HCT116 (cell line): ENCODE results near the gene ZNF26. TPM values are rescaled to one million over a fixed set of nuclear protein-coding genes. Genes with fewer than 3 reads are reported as not detected.
"Not testable (repeated sequence)": the region's sequence is repeated elsewhere in the genome, so short reads cannot be mapped to it uniquely, and the experiment has no call there.

Experiments used
- ATAC-seq: fragments of 200-7000 bp; cut with Tn5 transposase; 2 replicates; pipeline ENCODE4 v1.9.1; 2020; ENCODE audit warnings: mild to moderate bottlenecking, moderate library complexity
- BruUV-seq: library from RNA; stranded (reverse); fragments of 400-500 nt; replicated peaks from 2 replicates; lab custom pipeline; 2021; lab: Mats Ljungman, UMichigan
- CTCF ChIA-PET: fragments of 300-600 bp; sonication (Branson Sonifier 250); formaldehyde crosslinking; loops from one replicate; lab custom pipeline; 2021; ENCODE audit warnings: antibody characterized with exemption; lab: Charles Lee
- POLR2A ChIA-PET: fragments of 300-600, 350-600 bp; sonication (Branson Sonifier 250); formaldehyde crosslinking; loops from one replicate; lab custom pipeline; 2021; ENCODE audit warnings: antibody characterized with exemption; lab: Charles Lee
- RAD21 ChIA-PET, 2 experiments: fragments of 300-600 bp; sonication (Branson Sonifier 250); formaldehyde crosslinking; loops; one replicate each; lab custom pipeline; 2023; ENCODE audit warnings: low total read pairs in 2 of 2; ENCODE audit not compliant: uncharacterized antibody in 2 of 2, unreplicated experiment in 2 of 2, low non-redundant PET in 1 of 2; lab: Charles Lee
- DNase-seq: peaks from one replicate; pipeline ENCODE4 v3.0.0-alpha.2; 2010; ENCODE audit warnings: low read depth, low spot score
- H2AFZ ChIP-seq: fragments of 200-600 bp; shearing (Covaris generic), sonication (generic); 2 replicates; pipeline ENCODE4 v1.6.1; 2017; ENCODE audit warnings: low read depth, mixed run types, mixed read lengths, antibody characterized with exemption, low read length; ENCODE audit not compliant: poor library complexity, severe bottlenecking
- H3K27ac ChIP-seq: 2 replicates; pipeline ENCODE4 v1.5.1; 2012; ENCODE audit warnings: low read depth, low read length
- H3K27me3 ChIP-seq: fragments of 200-600 bp; sonication (generic); 2 replicates; pipeline ENCODE4 v1.6.1; 2016; ENCODE audit warnings: mixed run types, low read length, mixed read lengths; ENCODE audit not compliant: insufficient read depth
- H3K36me3 ChIP-seq, 2 experiments: fragments of 200-500 bp in 1 of 2; fragments of 200-600 bp in 1 of 2; sonication (Bioruptor generic) in 1 of 2; sonication (generic) in 1 of 2; 2 replicates each; pipeline versions ENCODE4 v1.5.1 to v1.6.1; 2014 to 2016; ENCODE audit warnings: low read length in 2 of 2, inconsistent platforms in 1 of 2, mixed read lengths in 1 of 2, mixed run types in 1 of 2; ENCODE audit not compliant: insufficient read depth in 2 of 2, control insufficient read depth in 1 of 2
- H3K4me1 ChIP-seq, 2 experiments: fragments of 200-600 bp in 1 of 2; sonication (generic) in 1 of 2; 2 replicates each; pipeline versions ENCODE4 v1.5.1 to v1.6.1; 2012 to 2017; ENCODE audit warnings: low read length in 2 of 2, inconsistent platforms in 1 of 2, mild to moderate bottlenecking in 1 of 2, mixed read lengths in 1 of 2, mixed run types in 1 of 2, moderate library complexity in 1 of 2; ENCODE audit not compliant: insufficient read depth in 2 of 2, control insufficient read depth in 1 of 2
- H3K4me2 ChIP-seq: fragments of 200-600 bp; sonication (generic); 2 replicates; pipeline ENCODE4 v1.6.1; 2017; ENCODE audit warnings: mixed run types, low read length, mixed read lengths
- H3K4me3 ChIP-seq, 2 experiments: fragments of 200-600 bp in 1 of 2; sonication (generic) in 1 of 2; replicated peaks in 1 of 2; 2 replicates each; pipeline ENCODE4 v1.5.1; 2011 to 2016; ENCODE audit warnings: low read length in 2 of 2, control low read depth in 1 of 2, low read depth in 1 of 2, mild to moderate bottlenecking in 1 of 2, mixed read lengths in 1 of 2, mixed run types in 1 of 2
- H3K79me2 ChIP-seq: fragments of 200-600 bp; sonication (generic); 2 replicates; pipeline ENCODE4 v1.6.1; 2017; ENCODE audit warnings: mild to moderate bottlenecking, mixed run types, low read length, moderate library complexity, mixed read lengths; ENCODE audit not compliant: insufficient read depth
- H3K9ac ChIP-seq: fragments of 200-600 bp; sonication (generic); 2 replicates; pipeline ENCODE4 v1.6.1; 2016; ENCODE audit warnings: low read length, mixed read lengths
- H3K9me2 ChIP-seq: fragments of 200-600 bp; sonication (generic), shearing (Covaris generic); 2 replicates; pipeline ENCODE4 v1.6.1; 2017; ENCODE audit warnings: mixed run types, mild to moderate bottlenecking, moderate library complexity; ENCODE audit not compliant: insufficient read depth
- H3K9me3 ChIP-seq, 2 experiments: fragments of 200-500 bp in 1 of 2; fragments of 200-600 bp in 1 of 2; sonication (Bioruptor generic) in 1 of 2; sonication (generic) in 1 of 2; 2 replicates each; pipeline ENCODE4 v1.6.1; 2014 to 2017; ENCODE audit warnings: low read length in 2 of 2, mixed read lengths in 2 of 2, inconsistent platforms in 1 of 2, low read depth in 1 of 2, mild to moderate bottlenecking in 1 of 2, mixed run types in 1 of 2, moderate library complexity in 1 of 2; ENCODE audit not compliant: control insufficient read depth in 1 of 2, insufficient read depth in 1 of 2
- H4K20me1 ChIP-seq: fragments of 200-600 bp; sonication (generic), shearing (Covaris generic); 2 replicates; pipeline ENCODE4 v1.6.1; 2017; ENCODE audit warnings: mixed run types, mild to moderate bottlenecking, moderate library complexity; ENCODE audit not compliant: insufficient read depth
- CBX3 ChIP-seq: IDR thresholded peaks from 2 replicates; pipeline ENCODE4 v1.6.1; 2012; ENCODE audit warnings: low read depth
- EGR1 ChIP-seq: IDR thresholded peaks from 2 replicates; pipeline ENCODE4 v1.6.1; 2012; ENCODE audit warnings: low read depth
- ELF1 ChIP-seq: IDR thresholded peaks from 2 replicates; pipeline ENCODE4 v1.6.1; 2012; ENCODE audit warnings: low read depth, borderline replicate concordance
- EZH2 ChIP-seq: fragments of 200-600 bp; sonication (generic); IDR thresholded peaks from 2 replicates; pipeline ENCODE4 v1.6.1; 2017; ENCODE audit warnings: antibody characterized with exemption, mixed run types
- EZH2phosphoT487 ChIP-seq: fragments of 200-600 bp; IDR thresholded peaks from 2 replicates; pipeline ENCODE4 v1.6.1; 2018; ENCODE audit warnings: antibody characterized with exemption, borderline replicate concordance
- SIN3A ChIP-seq: IDR thresholded peaks from 2 replicates; pipeline ENCODE4 v1.6.1; 2012; ENCODE audit warnings: low read depth
- SRF ChIP-seq: IDR thresholded peaks from 2 replicates; pipeline ENCODE4 v1.6.1; 2012; ENCODE audit warnings: low read depth
- YY1 ChIP-seq: IDR thresholded peaks from 2 replicates; pipeline ENCODE4 v1.6.1; 2011; ENCODE audit warnings: low read length, low read depth, moderate library complexity, mild to moderate bottlenecking; ENCODE audit not compliant: insufficient replicate concordance; ENCODE audit errors: extremely low read depth
- intact Hi-C: fragments of 100-400 bp; cut with micrococcal nuclease; formaldehyde crosslinking; loops from 2 replicates; pipeline ENCODE4 v1.10.0; 2022
- total RNA-seq: library from RNA; stranded (reverse); gene quantifications from one replicate; pipeline ENCODE4 v1.2.1, GENCODE V29; 2021; ENCODE audit not compliant: unreplicated experiment
- TF ChIP-seq, protein P1 (sequence below): IDR thresholded peaks from 2 replicates; pipeline ENCODE4 v1.6.1; 2011; ENCODE audit warnings: mild to moderate bottlenecking, low read length, moderate library complexity; ENCODE audit not compliant: insufficient replicate concordance; ENCODE audit errors: extremely low read depth

The ZNF26 gene
- total RNA-seq, 1 experiment from 2014 or later = 4.4 TPM

DNA sequence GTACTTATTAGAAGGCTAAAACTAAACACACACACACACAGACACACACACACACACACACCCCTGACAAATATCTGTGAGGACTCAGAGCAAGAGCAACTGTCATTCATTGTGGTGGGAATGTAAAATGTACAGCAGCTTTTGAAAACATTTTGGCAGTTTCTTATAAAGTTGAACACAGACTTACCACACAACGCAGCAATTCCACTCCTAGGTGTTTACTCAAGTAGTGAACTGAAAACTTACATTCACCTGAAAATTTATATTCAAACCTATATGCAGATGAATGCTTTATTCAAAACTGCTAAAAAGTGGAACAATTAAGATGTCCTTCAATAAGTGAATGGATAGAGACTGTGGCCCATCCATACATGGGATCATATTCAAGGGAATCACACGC is 48.7 kb upstream of the ZNF26 start:
- Histone ChIP-seq H3K27ac (no peak overlapping the region), H3K9me3 (peaks cover 4 to 18% of the 10 kb centered on the region in 2 experiments; a peak in 2 of 4 replicates), H4K20me1 (no peaks in the 10 kb centered on the region), H3K4me3 (no peak overlapping the region), H3K79me2 (no peaks in the 10 kb centered on the region), H2AFZ (no peak overlapping the region), H3K9ac (no peak overlapping the region), H3K4me1 (no peaks in the 10 kb centered on the region), H3K9me2 (no peaks in the 10 kb centered on the region), H3K27me3 (no peaks in the 10 kb centered on the region), H3K36me3 (no peaks in the 10 kb centered on the region), H3K4me2 (no peak overlapping the region)
- DNase-seq (no peak), ATAC-seq (no peak)
- no peak for TF ChIP-seq ELF1
- TF ChIP-seq EZH2phosphoT487 = no peak
- TF ChIP-seq SRF = no peak
- TF ChIP-seq, protein P1, sequence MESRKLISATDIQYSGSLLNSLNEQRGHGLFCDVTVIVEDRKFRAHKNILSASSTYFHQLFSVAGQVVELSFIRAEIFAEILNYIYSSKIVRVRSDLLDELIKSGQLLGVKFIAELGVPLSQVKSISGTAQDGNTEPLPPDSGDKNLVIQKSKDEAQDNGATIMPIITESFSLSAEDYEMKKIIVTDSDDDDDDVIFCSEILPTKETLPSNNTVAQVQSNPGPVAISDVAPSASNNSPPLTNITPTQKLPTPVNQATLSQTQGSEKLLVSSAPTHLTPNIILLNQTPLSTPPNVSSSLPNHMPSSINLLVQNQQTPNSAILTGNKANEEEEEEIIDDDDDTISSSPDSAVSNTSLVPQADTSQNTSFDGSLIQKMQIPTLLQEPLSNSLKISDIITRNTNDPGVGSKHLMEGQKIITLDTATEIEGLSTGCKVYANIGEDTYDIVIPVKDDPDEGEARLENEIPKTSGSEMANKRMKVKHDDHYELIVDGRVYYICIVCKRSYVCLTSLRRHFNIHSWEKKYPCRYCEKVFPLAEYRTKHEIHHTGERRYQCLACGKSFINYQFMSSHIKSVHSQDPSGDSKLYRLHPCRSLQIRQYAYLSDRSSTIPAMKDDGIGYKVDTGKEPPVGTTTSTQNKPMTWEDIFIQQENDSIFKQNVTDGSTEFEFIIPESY = no peak
- TF ChIP-seq YY1 = no peak
- no peak for TF ChIP-seq SIN3A
- no peak for TF ChIP-seq CBX3
- no peak for TF ChIP-seq EGR1
- no peak for TF ChIP-seq EZH2
- ChIA-PET POLR2A (no interaction called here), RAD21 (no interaction called here), CTCF (no interaction called here)
- no TSS peak for BruUV-seq
- intact Hi-C loops = no loop called here

DNA sequence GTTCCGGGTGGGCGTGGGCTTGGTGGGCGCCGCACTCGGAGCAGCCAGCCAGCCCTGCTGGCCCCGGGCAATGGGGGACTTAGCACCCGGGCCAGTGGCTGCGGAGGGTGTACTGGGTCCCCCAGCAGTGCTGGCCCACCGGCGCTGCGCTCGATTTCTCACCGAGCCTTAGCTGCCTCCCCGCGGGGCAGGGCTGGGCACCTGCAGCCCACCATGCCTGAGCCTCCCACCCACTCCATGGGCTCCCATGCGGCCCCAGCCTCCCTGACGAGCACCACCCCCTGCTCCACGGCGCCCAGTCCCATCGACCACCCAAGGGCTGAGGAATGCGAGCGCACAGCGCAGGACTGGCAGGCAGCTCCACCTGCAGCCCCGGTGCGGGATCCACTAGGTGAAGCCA is 47.4 kb upstream of the ZNF26 start:
- H3K36me3 ChIP-seq, H3K9ac ChIP-seq, DNase-seq, H3K9me2 ChIP-seq, H3K4me3 ChIP-seq, H3K4me1 ChIP-seq, H3K4me2 ChIP-seq, BruUV-seq, H3K27me3 ChIP-seq, POLR2A ChIA-PET, intact Hi-C loops, H2AFZ ChIP-seq, RAD21 ChIA-PET, H3K27ac ChIP-seq, H4K20me1 ChIP-seq, CTCF ChIA-PET, H3K79me2 ChIP-seq, ATAC-seq: not testable (repeated sequence)
- H3K9me3 ChIP-seq = peaks cover 0 to 18% of the 10 kb centered on the region in 2 experiments; a peak in 2 of 4 replicates
